HG02798 (cell line): ENCODE measurements around the gene RCAN2.
"Not testable (repeated sequence)": the region's sequence is repeated elsewhere in the genome, so short reads cannot be mapped to it uniquely, and the experiment has no call there.

Experiments used
- ATAC-seq: cut with Tn5 transposase; IDR thresholded peaks from one replicate; pipeline ENCODE4 v1.9.1; 2021; ENCODE audit warnings: mild to moderate bottlenecking; ENCODE audit not compliant: unreplicated experiment, poor library complexity

The RCAN2 gene

DNA sequence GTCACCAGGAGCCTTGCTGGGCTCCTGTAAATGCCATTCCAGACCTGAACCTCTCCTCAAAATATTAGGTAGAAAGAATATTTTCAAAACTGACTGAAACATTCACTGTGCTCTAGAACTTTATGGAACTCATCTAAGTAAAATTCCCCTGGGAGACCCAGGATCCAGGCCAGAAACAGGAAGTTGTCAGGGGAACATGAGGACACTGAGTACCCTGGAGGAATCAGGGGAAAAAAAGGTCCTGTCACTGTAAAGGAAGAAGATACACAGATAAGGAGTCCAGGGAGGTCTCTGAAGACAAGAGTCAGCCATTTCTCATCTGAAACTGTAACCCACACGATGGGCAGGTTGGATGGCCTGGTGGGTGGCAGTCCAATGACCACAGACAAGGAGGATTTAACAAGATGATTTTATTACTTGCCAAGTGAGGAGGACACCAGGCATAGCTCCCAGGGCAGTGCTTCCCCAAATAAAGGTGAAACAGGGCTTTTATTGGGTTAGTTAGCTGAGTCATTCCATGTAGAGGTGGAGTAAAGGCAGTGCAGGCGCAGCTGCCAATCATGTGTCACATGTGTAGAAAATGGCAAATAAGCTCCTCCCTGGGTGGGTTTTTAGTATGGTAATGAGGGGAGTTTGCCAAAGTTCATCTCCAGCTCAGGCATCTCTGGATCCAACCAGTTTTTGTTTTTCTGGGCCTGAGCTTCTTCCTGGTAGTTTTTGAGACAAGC is 138.5 kb downstream of the RCAN2 start:
- no peak for ATAC-seq

DNA sequence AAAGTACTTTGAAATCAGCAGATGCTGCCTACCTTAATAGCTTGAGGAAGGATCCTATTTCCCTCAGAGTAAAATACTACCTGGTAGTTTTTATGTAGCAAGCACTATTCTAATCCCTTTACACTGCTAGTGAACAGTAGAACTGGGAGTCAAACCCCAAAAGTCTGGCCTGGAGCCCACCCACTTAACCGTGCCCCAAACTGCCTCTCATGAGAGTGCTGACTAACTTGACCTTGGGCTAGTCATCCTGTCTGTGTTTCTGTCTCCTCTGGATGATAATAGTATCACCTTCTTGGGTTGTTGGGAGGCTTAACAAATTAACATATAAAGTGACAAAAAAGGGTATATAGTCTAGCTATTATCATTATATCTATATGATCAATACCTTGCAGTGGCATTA is 140.5 kb downstream of the RCAN2 start:
- ATAC-seq: no peak

DNA sequence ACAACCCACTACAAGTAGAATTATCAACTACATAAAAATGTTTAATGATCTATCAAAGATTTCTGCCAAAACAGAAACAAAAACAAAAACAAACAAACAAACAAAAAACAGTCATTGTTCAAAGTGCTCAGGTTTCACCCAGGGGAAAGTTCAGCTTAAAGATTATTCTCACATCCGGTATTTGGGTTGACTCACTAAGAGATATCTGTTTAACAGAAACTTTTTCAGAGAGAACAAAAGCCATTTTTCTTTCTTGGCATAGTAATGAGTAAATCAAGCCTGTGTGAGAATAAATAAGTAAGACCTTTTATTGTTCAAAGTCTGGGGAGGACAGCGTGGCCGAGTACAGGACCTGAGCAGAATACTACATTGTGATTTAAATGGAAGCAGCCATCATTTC is 143.6 kb downstream of the RCAN2 start:
- ATAC-seq: peak; percentile 71

DNA sequence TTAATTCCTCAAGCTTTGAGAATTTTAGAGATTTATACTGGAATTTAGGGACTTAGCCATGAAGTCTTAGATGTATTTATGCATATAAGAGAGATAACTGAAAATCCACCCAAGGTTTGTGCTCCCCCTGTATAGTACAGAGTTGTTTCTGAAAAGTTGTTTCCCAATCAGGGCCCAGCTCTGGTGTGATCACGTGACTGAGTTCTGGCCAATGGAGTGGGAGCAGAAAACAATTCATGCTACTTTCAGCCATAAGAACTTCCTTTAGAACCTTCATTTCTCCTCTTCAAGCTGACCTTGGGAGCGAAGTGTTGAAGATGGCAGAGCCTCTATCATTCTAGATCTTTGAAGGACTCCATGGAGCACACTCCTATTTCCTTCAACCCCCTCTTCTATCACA is 151.0 kb downstream of the RCAN2 start:
- no peak for ATAC-seq

DNA sequence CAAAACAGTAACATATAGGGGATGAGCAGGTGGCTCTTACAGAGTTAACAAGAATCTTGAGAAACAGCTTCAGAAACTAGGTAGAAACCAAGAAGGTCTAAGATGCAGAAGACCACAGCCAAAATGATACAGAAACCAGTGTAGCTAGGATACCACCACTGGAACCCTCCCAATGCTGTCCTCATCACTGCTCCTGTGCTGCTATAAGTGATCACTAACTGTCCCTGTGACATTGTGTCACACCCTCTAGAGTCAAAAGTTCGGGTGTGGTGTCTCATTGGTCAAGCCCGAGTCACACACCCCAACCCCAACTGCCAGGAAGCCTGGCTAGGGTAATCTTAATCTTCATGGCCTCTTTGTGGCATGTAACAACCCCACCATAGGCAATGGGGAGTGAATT is 153.1 kb downstream of the RCAN2 start:
- peak; percentile 94 for ATAC-seq

DNA sequence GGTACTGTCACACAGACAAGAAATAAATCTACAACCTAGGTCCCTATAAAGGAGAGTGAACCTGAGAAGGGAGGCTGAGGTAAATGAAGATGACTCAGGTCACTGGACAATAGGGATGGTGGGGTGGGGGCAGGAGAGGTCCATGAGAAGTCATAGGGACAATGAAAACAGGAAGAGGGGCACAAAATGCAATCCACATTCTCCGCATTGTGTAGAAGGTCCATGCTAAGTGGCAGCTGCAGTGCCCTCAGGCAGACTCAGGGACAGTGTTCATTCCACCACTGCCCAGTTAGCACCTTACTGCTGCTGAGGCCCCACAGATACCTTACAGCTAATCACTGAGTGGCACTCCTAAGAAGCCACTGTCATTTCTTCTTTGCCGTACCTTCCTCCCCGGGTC is 156.8 kb downstream of the RCAN2 start:
- no peak for ATAC-seq

DNA sequence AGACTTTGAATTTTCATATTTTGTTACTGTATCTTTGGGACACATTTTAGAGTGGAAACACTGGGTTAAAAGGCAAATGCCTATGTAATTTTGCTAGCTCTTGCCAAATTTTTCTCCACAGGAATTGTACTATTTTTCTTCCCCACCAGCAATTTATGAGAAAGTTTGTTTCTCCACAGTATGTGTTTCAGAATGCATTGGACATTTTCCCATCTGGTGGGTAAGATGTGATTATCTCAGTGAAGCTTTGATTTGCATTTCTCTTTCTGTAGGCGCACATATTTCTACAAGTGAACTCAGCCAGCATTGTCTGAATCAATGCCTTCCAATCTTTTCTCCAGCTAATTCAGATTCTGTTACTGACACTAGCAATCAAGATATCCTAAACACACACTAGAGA is 157.8 kb downstream of the RCAN2 start:
- ATAC-seq: no peak

DNA sequence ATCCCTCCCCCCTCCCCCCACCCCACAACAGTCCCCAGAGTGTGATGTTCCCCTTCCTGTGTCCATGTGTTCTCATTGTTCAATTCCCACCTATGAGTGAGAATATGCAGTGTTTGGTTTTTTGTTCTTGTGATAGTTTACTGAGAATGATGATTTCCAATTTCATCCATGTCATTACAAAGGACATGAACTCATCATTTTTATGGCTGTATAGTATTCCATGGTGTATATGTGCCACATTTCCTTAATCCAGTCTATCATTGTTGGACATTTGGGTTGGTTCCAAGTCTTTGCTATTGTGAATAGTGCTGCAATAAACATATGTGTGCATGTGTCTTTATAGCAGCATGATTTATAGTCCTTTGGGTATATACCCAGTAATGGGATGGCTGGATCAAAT is 158.8 kb downstream of the RCAN2 start:
- ATAC-seq: not testable (repeated sequence)

DNA sequence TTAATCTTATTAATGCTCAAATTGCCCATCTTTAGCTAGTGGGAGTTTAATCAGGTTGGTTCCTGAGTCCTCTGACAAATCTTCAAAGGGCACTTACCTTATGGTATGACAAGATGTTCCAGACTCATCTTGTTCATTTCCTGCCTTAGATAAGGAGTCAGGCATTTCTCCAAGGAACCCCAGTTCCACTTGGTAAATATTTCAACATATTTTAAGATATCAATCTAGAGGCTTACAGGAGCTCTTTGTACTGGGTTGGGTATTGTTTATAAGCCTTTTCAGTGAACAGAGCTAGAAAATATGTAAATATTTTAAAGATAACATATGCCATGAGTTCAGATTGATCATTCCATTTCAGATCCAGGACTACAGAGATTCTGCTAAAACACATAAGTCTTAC is 159.8 kb downstream of the RCAN2 start:
- ATAC-seq: no peak

DNA sequence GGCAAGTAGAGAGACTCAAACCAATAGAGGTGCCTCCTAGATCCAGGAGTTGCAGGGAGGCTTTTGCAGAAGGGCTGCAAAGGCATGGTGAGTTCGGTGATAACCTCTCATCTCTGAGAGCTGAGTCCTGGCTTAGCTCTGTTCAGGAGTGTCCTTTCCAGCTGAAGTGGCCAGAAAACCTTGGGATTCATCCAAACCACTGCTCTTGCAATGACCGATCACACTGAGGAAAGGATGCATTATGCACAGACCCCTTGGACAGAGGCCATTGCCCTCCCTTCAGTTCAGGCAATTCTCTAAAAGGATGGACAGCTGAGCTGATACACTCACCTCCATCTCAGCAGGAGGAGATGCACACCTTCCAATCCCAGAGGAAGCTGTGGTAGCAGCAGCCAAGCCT is 161.7 kb downstream of the RCAN2 start:
- ATAC-seq: no peak

DNA sequence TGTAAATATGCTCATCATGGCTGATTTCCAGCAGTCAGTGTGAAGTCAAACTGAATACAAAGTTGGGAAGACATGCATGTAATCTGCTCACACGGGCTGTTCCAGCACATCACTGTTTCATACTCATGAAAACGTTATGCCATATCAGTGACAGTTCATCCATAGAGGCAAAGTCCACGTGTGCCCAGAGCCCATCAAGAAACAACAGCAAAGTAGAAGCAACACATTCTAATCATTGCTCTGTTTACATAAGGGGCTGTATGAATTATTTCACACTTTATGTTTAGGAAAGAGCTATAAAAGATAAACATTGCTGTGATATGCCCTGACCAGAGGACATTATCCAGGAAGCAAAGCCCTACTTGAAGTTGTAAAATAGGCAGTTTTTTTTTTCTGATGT is 163.5 kb downstream of the RCAN2 start:
- ATAC-seq: no peak

DNA sequence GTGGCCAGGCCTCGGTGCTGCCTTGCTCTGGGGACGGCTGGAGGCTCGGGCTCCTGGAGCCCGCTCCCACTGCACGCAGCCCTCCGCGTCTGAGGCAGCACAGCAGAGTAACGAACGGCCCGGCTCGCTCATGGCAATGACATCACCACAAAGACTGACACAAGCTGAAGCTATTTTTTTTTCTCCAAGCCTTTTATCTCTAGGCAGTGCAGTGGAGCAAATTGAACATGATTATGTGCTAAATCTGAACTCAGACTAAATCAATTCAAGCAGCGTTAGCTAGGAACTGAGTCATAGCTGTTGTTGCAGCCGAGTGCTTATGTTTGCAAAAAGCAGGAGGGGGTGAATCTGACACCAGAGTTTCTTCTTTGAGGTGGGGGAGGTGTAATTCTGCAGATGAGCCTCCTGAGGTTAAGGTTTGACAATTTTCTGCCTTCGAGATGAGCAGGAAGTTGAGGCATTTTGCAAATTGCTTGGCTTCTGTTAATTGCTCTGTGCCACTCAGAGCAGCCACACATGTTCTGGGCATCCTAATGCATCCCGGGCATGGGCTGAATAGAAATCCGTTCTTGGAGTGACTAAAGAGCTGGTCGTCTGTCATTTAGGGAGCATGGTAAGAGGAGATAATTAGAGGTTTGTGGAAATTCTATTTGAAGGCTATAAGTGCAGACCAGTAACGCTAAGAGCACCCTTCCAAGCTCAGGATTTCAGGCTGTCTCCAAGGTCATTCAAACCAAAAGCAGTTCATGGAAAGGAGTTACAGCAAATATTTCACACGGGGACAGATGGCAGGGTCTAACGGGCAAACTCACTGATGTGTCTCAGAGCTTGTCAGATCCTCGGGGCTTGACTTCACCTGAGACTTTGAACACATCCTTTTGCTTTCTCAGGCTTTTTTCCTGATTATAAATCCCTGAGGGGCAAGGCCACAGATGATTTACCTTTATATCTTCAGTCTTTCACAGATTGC is 165.4 kb downstream of the RCAN2 start:
- ATAC-seq: no peak

DNA sequence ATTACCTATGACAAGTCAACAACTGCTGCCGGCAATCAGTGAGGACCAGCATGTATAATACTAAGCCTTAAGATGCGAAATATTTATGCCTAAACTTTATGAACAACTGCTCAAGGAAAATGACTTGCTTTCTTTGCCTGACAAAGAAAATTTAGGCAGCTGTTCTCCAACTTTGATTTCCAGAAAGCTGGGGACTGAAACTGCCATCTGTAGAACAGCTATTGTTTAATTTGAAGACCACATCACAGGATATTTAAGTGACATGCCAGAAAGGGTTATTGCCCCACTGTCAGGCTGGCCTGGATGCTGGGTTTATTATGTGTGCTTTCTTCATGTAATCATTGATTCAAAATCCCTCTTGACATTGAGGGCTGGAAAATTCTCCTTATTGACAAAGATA is 166.5 kb downstream of the RCAN2 start:
- no peak for ATAC-seq

DNA sequence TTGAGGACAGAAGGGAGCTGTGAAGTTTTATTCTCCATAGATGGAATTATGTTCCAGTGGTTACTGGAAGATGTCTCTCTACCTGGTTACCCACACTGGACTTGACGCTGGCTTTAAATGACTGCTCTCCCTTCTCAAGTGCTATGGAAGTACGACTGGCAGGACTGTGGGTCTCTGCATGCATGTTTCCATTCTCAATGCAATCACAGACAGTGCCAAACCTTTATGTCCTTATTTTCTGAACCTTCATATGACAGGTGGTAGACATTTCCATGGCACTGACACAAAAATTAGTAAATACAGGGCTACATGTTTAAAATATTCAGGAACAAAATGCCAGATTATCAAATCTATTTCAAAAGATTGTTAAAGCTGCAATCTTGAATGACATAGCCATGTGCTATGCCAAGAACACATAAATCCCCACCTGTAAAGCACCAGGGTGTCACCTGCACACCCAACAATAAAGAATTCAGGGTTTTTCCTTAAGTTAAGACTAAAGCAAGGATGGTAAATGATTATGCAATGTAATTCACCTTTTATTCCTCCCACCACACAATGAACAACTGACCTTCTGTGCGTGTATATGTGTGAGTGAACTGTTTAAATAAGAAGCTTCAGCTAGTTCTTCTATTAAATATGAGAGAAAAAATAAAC is 167.2 kb downstream of the RCAN2 start:
- no peak for ATAC-seq

DNA sequence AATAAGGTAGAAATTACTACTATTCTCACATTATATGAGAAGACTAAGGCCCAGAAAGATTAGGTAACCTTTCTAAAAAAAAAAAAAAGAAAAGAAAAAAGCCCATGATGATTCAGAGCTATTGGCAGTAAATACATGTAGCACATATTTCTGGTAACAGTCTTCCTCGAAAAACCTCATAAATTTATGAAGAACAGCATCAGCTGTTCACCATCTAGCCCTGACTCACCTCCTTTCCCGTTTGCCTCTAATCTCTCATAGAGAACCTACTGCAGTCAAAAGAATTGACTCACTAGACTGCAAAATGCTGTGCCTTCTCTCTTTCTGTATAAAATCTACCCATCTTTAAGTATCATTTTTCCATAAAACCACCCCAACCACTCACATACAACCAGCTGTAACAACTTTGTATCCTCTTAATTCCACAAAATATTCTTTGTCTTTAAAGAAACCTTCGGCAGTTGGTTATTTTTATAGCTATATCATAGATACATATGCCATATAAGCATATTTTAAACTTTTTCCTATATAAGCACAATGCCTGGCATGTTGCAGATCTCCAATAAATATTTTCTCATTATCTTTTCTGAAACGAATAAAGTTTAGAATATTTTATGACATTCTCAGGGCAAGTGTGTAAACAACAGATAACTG is 167.8 kb downstream of the RCAN2 start:
- no peak for ATAC-seq

DNA sequence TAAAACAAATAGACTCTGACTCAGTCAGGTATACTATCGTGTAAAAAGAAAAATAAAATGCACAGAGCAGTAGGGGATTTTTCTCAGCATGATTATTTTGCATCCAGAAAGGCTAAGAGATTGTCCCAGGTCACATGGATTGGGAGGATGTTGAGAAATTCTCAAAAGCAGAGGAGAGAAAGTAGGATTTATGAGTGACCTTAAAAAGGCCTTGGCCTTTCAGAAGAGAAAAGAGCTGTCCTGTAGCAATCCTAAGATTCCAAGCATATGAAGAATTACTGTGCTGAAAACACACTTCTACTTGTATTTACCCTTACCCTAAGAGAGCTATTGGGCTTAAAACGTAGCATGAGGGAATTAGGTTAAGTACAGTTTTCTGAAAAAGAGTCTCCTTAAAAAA is 170.7 kb downstream of the RCAN2 start:
- no peak for ATAC-seq

DNA sequence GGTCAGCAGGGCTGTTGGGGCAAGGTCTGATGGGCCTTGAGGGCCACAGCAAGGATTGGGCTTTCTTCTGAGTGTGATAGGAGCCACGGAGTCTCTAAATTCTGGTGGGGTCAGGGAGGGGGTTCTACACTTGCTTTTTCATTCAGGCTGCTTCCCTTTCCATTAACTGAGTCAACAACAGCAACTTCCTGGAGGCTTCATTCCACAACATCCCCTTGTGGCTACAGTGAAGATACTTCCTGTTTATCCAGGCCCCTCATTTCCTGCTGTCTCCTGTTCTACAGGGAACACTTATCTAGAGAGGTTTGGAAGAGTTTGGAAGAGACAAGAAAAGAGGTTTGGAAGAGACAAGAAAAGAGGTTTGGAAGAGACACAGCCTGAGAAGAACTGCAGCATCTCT is 175.7 kb downstream of the RCAN2 start:
- no peak for ATAC-seq

DNA sequence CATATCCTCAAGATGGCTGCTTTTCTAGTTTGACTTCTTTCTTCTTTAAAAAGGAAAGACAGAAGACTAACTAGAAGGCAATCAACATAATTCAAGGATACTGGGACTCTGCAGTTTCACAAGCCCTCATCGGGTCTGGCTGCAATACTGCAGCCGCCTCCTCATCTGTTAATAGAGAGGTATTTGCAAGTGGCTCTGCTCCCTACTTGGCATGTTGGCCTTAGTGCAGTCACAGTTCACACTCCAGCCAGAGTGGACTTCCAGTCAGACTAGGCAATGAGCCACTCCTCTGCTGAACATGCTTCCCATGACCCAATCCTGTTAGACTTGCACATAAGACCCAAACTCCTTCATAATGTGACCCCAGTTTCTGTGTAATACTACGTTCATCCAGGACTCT is 178.6 kb downstream of the RCAN2 start:
- no peak for ATAC-seq

DNA sequence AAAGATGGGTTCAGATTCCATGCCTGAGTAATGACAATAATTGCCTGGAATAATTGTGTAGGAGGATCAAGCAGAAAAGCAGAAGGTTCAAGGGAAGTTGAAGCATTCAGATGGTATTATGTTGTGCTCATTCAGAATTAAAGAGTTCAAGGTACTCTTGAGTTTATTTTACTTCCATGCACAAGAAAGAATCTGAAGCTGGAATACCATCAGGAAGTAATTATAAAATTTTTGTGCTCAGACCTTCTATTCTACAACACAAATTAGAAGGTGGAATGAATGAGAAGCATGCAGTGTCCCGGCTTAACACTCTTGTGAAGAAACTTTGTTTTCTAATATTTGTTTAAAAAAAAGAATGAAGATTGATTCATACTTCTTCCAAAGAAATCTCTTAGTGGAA is 181.1 kb downstream of the RCAN2 start:
- ATAC-seq: no peak

DNA sequence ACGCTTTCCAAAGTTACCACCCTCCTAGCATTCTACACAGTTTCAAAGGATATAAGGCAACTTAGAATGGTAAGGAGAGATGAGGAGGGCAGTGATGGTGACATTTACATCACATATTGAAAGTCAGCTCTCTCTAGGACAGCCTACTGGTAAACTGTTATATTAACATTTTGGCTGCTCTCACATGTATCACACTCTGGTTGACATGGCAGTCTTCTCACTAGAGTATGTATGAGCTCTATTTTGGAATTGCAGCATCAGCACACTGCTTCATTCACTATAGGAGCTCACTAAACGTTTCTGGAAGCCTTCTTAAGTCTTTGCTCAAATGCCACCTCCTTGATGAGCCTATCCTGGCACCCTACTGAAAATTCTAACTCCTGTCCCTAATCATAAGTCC is 184.8 kb downstream of the RCAN2 start:
- ATAC-seq: no peak

DNA sequence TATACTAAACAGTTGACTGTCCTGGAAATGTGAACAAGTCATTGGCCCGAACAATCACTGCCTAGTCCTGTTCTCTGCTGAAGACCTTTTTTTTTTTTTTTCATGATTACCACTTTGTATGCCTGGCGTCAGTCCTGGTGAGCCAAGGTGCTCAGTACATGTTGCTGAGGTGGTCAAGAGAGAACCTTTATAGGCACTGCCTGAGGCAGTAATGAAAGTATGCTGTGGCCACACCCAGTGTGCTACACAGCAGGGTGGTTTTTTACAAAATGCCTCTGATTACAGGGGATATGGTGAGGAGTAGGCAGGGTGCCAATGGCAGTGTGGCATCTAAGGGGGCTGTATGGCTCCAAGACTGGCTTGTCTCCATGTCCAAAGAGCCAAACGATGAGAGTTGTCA is 185.4 kb downstream of the RCAN2 start:
- no peak for ATAC-seq
